Suprapubic skin (tissue), 4 donors: ENCODE results near the gene TAOK2.

Source experiments
- CTCF ChIP-seq, 2 donors: fragments of 200-600 bp in 1 of 2; fragments of 450-650 bp in 1 of 2; sonication (generic) in 1 of 2; IDR thresholded peaks; one replicate each; pipeline ENCODE4 v1.5.1; 2016 to 2019; ENCODE audit warnings: antibody characterized with exemption in 2 of 2, mild to moderate bottlenecking in 1 of 2, moderate library complexity in 1 of 2
- EP300 ChIP-seq: sonication (generic); formaldehyde crosslinking; IDR thresholded peaks from one replicate; pipeline ENCODE4 v1.6.1; 2017; ENCODE audit warnings: antibody characterized with exemption
- POLR2AphosphoS5 ChIP-seq, 3 donors: sonication (generic); formaldehyde crosslinking; IDR thresholded peaks; one replicate each; pipeline ENCODE4 v1.6.1; 2017; ENCODE audit warnings: antibody characterized with exemption in 3 of 3

GRCh38 chr16:30004811-30005242 is 31.2 kb downstream of the TAOK2 start:
- TF ChIP-seq EP300: no peak
- no peak for TF ChIP-seq CTCF (IDR thresholded peaks at IDR 0.05)
- TF ChIP-seq POLR2AphosphoS5 (IDR thresholded peaks at IDR 0.05): no peak
